Hematopoietic multipotent progenitor cell treated with erythropoietin and hydrocortisone succinate and interleukin-3 and kit ligand, for 8 days (in vitro differentiated cells): Measurements from ENCODE around the gene ANKRD62.

Source experiments
- DNase-seq: peaks from one replicate; pipeline ENCODE4 v3.0.0-alpha.2; 2015

Gene ANKRD62

GRCh38 chr18:12093520-12094257 lies at the start of gene ANKRD62:
ANKRD62 (plus strand) TSS chr18:12093843; CDS start chr18:12094018, 175 bp downstream.
- no peak for DNase-seq

- DNase-seq, result no peak
Measured at GRCh38 chr18:12044591-12044990, 49.1 kb upstream of the ANKRD62 start.

- no peak for DNase-seq
Measured at GRCh38 chr18:12046046-12046750, 47.4 kb upstream of the ANKRD62 start.

- no peak for DNase-seq
Measured at GRCh38 chr18:12046751-12047335, 46.8 kb upstream of the ANKRD62 start.

GRCh38 chr18:12048010-12048826 lies 45.4 kb upstream of the ANKRD62 start:
- DNase-seq, result no peak

GRCh38 chr18:12048827-12049175 lies 44.8 kb upstream of the ANKRD62 start:
- no peak for DNase-seq

- no peak for DNase-seq
Measured at GRCh38 chr18:12049978-12050811, 43.4 kb upstream of the ANKRD62 start.

- no peak for DNase-seq
Measured at GRCh38 chr18:12052866-12053265, 40.8 kb upstream of the ANKRD62 start.

GRCh38 chr18:12053289-12053688 lies 40.4 kb upstream of the ANKRD62 start:
- DNase-seq, result no peak

- DNase-seq, result no peak
Measured at GRCh38 chr18:12056034-12056883, 37.4 kb upstream of the ANKRD62 start.

GRCh38 chr18:12056884-12057402 lies 36.7 kb upstream of the ANKRD62 start:
- no peak for DNase-seq

- DNase-seq, result no peak
Measured at GRCh38 chr18:12057419-12058039, 36.1 kb upstream of the ANKRD62 start.

GRCh38 chr18:12059334-12060181 lies 34.1 kb upstream of the ANKRD62 start:
- no peak for DNase-seq

- no peak for DNase-seq
Measured at GRCh38 chr18:12060182-12060870, 33.3 kb upstream of the ANKRD62 start.

- no peak for DNase-seq
Measured at GRCh38 chr18:12061685-12062084, 32.0 kb upstream of the ANKRD62 start.

- no peak for DNase-seq
Measured at GRCh38 chr18:12062974-12063373, 30.7 kb upstream of the ANKRD62 start.

GRCh38 chr18:12064086-12064763 lies 29.4 kb upstream of the ANKRD62 start:
- DNase-seq, result no peak

- DNase-seq, result no peak
Measured at GRCh38 chr18:12065397-12065796, 28.2 kb upstream of the ANKRD62 start.
